Measurements from ENCODE around the gene SDHB. TPM values are rescaled to one million over a fixed set of nuclear protein-coding genes. Genes with fewer than 3 reads are reported as not detected.

The SDHB gene
- total and polyA plus RNA-seq, 12 donors = 52.3 to 243 (median 152) TPM

DNA sequence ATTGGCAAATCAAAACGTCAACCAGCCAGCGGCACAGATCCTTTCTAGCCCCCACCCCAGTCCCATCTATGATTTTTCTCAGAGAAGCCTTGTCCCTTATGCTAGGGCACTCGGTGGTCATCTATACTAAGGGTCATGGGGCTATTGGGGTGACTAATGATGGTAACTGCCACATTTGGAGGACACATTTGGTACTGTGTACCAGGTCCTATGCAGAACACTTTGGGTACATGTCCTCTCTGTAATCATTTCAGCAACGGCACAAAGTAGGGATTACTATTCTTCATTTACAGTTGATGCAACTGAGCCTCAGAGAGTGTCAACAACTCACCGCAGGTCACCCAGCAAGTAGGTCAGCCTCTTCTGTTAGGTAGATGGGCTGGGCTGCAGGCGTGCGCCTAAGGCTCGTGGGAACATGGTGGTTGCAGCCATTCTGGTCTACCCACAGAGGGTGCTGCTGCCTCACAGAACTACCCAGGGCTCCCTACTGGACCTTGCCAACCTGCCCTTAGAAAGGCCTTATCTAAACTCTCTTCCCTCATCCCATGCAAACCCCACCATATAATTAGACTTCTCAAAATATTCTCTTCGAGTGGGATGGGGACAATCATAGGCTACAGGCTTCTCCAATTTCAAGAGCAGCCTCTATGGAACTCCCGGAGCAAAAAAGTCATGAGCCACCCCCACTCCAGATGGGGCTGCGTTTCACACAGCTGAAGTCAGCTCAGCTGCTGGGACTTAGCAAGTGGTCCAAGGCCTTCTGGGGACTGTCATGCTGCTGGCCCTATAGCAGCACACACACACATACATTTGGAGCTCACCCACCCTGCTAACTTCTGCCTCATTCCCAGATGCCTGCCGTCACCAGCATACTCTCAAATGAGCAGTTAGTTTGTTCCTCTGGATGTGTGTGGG, 5.8 kb upstream of the SDHB start:
- 33 to 45% (median 35%) methylated on average over 9 to 12 of the region's 12 CpGs for WGBS, 4 donors
- H3K36me3 ChIP-seq (replicated peaks in 1 of 2) = no peaks in the 10 kb centered on the region
- intact Hi-C loops (cut with DNase I) = loop anchor here (2.0 to 5.0 kb wide), 2 partner anchors 177 to 278 kb away; no protein-coding TSS in a partner anchor
- no peaks in the 10 kb centered on the region for H3K9me3 ChIP-seq (replicated peaks in 1 of 3)
- H3K27me3 ChIP-seq = no peaks in the 10 kb centered on the region
- H3K4me3 ChIP-seq = no peak overlapping the region
- peak; percentile 68 to 86 (median 78) for DNase-seq
- H3K4me1 ChIP-seq (replicated peaks in 1 of 2) = peaks cover 0 to 6% of the 10 kb centered on the region in 2 donors
- no peak overlapping the region for H3K27ac ChIP-seq
- no peak for TF ChIP-seq POLR2A (IDR thresholded peaks at IDR 0.05)
- TF ChIP-seq, protein P1, sequence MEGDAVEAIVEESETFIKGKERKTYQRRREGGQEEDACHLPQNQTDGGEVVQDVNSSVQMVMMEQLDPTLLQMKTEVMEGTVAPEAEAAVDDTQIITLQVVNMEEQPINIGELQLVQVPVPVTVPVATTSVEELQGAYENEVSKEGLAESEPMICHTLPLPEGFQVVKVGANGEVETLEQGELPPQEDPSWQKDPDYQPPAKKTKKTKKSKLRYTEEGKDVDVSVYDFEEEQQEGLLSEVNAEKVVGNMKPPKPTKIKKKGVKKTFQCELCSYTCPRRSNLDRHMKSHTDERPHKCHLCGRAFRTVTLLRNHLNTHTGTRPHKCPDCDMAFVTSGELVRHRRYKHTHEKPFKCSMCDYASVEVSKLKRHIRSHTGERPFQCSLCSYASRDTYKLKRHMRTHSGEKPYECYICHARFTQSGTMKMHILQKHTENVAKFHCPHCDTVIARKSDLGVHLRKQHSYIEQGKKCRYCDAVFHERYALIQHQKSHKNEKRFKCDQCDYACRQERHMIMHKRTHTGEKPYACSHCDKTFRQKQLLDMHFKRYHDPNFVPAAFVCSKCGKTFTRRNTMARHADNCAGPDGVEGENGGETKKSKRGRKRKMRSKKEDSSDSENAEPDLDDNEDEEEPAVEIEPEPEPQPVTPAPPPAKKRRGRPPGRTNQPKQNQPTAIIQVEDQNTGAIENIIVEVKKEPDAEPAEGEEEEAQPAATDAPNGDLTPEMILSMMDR (IDR thresholded peaks at IDR 0.05) = peak; percentile 50 to 89 (median 74)

DNA sequence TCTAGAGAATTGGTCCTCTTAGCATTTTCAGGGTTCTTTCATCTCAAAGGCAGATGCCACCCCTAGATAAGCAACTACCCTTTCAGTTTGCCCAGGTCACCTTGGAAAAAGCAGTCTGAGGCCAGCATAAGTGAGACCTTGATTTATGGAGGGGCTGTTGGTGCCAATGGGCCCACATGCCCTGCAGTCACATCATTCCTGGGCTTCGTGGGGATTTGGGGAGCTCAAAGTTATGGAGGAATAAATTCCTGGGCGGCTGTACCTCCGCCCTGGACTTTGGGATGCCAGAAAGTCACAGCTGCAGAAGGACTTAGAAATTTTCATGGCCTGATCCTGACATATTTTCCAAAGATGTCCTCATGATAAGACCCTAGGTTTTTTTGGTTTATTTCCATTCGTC, 2.7 kb upstream of the SDHB start:
- no peak for TF ChIP-seq POLR2A (IDR thresholded peaks at IDR 0.05)
- TF ChIP-seq, protein P1 (IDR thresholded peaks at IDR 0.05) = no peak
- no peaks in the 10 kb centered on the region for H3K27me3 ChIP-seq

DNA sequence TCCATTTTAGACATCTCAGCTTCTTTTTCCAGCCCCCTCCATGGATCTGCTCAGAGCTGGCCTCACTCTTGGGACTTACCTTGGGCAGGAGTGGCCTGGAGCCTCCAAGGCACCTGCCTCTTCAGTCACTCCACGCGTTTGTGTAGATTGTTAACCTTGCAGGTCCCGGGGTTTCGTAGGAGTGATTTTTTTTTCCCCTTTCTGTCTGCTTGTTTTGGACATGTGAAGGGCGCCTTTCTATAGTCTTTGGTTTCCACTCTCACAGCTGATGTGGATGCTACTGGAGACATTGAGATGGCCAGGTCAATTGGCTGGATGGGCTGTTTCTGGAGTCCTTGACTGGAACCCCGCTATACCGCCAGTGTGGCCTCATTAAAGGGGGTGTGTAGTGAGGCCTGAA, 2.0 kb upstream of the SDHB start:
- Histone ChIP-seq H3K4me3 (no peak overlapping the region), H3K36me3 (replicated peaks in 1 of 2) (no peaks in the 10 kb centered on the region), H3K4me1 (replicated peaks in 1 of 2) (peaks cover 11 to 14% of the 10 kb centered on the region in 2 donors), H3K27me3 (no peaks in the 10 kb centered on the region), H3K9me3 (replicated peaks in 1 of 3) (no peaks in the 10 kb centered on the region), H3K27ac (no peak overlapping the region)
- TF ChIP-seq POLR2A (IDR thresholded peaks at IDR 0.05) = no peak
- TF ChIP-seq, protein P1 (IDR thresholded peaks at IDR 0.05) = no peak
- intact Hi-C loops (cut with DNase I) = no loop called here
- DNase-seq = peak in 1 of 7 donors; percentile 50
- 86 to 93% (median 89%) methylated on average over 7 of the region's 7 CpGs for WGBS, 4 donors

More for the DNA sequence above, 2.7 kb upstream of the SDHB start:
- Histone ChIP-seq H3K4me3 (no peak overlapping the region), H3K4me1 (replicated peaks in 1 of 2) (peaks cover 11 to 14% of the 10 kb centered on the region in 2 donors), H3K36me3 (replicated peaks in 1 of 2) (no peaks in the 10 kb centered on the region), H3K9me3 (replicated peaks in 1 of 3) (no peaks in the 10 kb centered on the region), H3K27ac (no peak overlapping the region)
- intact Hi-C loops (cut with DNase I) = no loop called here
- DNase-seq = peak in 1 of 7 donors; percentile 33
- 74 to 92% (median 80%) methylated on average over 2 to 4 of the region's 4 CpGs for WGBS, 4 donors

DNA sequence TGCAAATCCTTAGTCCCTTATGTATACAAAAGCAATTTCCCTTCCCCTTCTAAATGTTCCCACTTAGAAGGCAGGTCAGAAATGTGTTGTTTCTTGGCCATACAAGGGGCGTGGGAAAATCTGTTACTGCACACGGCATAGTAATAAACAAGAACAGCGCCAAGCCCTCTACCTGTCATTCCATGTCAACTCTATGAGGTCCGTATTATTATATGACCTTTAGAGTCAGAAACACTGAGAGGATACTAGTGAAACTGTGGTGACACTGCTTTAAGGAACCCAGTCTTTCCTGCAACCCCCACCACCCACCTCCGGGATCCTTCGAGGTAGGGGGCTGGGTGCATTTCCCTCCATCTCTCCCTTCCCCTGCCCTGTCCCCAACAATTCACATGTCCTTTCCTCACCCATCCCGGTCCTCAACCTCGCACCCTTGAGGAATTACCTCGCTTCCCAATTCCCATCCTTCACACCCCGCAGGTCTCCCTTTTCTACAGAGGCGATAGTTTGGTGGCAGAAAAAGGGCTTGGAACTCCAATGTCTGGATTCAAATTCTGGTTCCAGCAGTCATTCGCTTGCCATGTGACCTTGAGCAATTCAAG, 647 bp downstream of the SDHB start:
- no peak for DNase-seq
- Histone ChIP-seq H3K27me3 (no peaks in the 10 kb centered on the region), H3K27ac (peak overlapping the region in 4 of 5 donors; percentile 74 to 90 (median 86)), H3K9me3 (replicated peaks in 1 of 3) (no peaks in the 10 kb centered on the region), H3K4me3 (peak overlapping the region; percentile 56 to 79 (median 62)), H3K36me3 (replicated peaks in 1 of 2) (peaks cover 0 to 15% of the 10 kb centered on the region in 2 donors), H3K4me1 (replicated peaks in 1 of 2) (peaks cover 11 to 14% of the 10 kb centered on the region in 2 donors)
- TF ChIP-seq POLR2A (IDR thresholded peaks at IDR 0.05) = no peak
- TF ChIP-seq, protein P1 (IDR thresholded peaks at IDR 0.05) = no peak
- intact Hi-C loops (cut with DNase I) = loop anchor here in 1 of 2 donors (5.0 kb wide), 1 partner anchor 96 kb away; no protein-coding TSS in a partner anchor
- WGBS, 4 donors = 4 to 6% (median 5%) methylated on average over 12 of the region's 12 CpGs

Measured in adrenal gland (tissue), 12 donors.